HUDEP-2 (cell line): ENCODE measurements around the gene SHROOM3.
A peak's percentile ranks its signal among the peaks of the same experiment; 100 is the strongest.

Experiments
- DNase-seq, 76 experiments: peaks; one replicate each; lab custom pipeline; 2025; ENCODE audit not compliant: unreplicated experiment in 76 of 76; lab: John Stamatoyannopoulos, UW

SHROOM3 gene

DNA sequence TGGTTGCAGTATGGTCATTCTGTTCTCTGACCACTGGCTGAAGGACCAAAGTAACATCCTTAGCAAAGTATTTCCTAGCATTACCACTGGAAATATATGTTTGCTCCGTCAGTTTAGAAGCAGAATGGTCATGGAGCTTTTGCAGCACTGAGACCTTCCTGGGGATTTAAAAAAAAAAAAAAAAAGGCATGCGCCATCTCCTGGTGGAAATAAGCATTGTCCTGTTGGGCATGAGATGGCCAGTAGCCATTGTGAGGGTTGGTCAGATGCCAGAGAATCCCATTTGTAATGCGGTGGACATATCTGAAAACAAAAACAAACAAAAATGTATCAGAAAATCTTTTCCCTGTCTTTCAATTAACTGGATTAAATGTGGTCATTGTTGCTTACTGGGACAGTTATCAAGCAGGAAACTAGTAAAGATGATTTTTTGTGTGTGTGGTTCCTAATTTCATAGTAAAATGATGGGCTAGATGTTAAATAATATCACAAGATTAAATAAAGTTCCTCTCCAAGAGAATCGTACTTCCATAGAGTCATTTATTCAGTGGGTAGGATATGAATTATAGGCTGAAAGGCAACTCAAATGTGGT is 323.4 kb downstream of the SHROOM3 start:
- peak in 19 of 76 experiments; percentile 1 to 35 (median 9) for DNase-seq

GRCh38 chr4:76758996-76759395 is 324.0 kb downstream of the SHROOM3 start:
- DNase-seq = no peak

DNA sequence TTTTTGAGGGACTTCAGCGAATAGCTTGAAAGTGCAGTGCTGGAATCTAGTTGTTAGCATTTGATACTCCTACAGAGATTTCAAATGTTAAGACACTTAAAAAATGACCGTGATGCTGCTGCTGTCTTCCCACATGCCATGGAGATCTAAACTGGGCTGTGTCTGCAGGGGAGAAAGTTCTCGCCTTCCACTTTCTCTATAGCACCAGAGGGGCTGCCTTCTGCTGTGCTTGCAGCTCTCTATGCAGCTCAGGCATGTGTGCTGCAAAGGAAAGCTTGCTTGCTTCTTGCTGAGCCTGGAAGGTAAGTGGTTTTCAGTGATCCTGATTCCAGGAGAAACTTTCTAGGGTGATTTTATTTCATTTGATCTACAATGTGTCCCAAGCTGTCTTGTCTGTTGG is 325.2 kb downstream of the SHROOM3 start:
- DNase-seq = no peak

DNA sequence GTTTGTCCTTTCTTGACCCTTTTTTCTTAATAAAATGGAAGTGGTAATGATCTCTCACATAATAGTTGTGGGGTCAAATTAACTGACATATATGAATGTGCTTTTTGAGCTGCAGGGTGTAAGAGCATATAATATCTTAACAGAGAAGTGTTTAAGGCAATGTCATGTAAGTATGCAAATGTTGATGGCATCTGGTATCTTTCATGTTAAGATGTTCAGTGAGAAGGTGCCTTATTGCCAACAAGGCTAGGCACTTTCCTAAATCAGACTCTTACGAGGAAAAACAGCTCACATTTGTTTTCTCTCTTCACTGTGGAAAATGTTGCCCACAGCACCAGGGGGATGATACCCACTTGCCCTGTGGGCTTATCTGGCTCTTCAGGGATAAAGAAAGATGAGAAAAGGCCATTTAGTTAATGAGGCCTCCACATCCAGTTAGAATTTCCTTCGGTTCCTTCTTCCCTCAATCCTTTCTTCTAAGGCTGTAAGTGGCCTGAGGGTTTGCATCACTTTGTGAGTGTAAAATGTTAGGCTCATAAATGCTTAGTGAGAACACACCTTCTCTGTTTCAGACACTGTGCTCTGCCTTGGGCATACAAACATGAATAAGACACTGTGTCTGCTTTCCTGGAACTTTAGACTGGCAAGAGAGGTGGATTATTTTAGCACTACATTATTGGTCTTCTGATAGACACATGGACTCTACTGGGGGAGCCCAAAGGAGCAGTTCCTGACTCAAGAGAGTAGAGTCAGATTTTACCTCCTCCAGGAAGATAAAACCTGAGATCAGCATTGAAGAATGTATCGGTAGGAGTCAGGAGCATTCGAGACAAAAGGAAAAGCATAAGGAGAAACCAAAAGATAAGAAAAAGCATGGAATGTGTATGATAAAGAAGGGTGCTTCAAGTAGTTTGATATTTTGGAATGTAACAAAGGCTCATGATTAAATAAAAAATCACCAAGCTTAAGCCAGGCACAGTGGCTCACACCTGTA is 327.4 kb downstream of the SHROOM3 start:
- no peak for DNase-seq

DNA sequence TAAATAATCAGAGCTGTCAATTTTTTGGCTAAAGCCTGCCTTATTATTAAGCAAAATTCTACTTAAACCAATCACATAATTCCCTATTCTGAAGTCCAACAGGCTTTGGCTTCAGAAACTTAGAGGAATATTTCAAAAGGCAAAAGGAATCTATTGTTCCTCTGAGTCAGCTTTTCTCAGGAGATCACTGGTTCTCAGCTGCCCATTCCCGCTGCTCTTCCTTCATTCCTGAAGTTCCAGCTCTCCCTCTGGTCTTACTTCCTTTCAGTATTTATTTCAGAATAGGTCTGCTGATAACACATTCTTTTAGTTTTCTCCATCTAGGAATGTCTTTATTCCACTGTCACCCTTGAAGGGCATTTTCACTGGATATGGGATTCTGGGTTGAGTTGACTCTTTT is 329.2 kb downstream of the SHROOM3 start:
- no peak for DNase-seq

DNA sequence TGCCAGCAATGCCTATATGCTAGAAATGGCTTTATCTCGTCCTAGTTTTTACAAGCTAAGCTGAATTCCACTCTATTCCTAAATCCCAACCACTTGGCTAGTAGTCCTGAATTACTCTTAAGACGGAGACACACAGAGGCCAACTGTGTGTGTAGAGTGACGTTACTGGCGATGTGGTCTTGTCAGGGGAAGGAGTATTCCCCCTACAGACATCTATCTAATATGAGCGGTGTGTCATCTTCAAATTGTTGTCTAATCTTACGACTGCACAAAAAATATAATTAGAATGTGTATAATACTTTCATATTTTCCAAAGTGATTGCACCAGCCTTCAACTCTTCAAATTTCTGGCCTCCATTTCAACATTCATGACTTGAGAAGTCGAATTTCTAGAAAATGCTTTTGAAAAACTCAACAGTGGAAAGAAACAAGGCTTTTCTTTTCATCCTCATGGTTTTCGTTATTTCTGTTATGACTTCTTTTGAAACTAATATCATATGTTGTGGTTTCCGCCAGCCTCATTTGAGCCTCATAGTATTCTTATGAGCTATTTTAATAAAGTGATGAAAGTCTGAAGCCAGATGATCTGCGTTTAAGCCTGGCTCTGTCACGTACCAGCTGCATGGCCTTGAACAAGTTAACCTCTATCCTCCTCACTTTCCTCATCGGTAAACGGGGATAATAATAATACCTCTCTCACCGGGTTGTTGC is 330.6 kb downstream of the SHROOM3 start:
- no peak for DNase-seq

- no peak for DNase-seq
Observed at GRCh38 chr4:76767983-76768382, 333.0 kb downstream of the SHROOM3 start.

DNA sequence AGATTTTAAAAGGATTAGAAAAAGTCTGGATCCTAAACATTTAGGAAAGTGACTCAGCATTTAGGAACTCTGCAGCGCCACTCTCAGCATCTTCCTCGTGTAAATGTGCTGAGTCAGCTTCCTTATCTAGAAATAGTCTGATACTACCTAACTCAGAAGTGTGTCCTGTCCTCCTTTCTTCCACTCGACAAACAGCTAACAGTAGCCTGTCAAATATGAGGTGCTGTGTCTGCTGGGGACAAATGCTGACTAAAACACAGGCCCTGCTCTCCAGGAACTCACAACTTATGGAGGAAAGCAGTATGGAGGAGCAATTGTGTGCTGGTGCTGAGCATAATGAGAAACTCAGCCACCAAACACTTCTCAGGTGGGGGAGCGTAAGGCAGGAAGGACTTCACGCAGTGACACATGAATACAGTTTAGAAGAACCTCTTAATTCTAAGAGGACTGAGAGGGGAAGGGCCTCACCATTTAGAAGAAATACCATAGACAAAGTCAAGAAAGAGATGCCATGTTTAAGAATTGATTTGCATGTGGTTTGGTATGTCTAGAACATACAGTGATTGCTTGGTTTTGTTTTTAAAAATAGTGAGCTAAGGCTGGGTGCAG is 337.6 kb downstream of the SHROOM3 start:
- no peak for DNase-seq

GRCh38 chr4:76773766-76774165 is 338.7 kb downstream of the SHROOM3 start:
- DNase-seq = no peak

GRCh38 chr4:76779740-76780459 is 344.9 kb downstream of the SHROOM3 start:
- DNase-seq = no peak

GRCh38 chr4:76780781-76781697 is 346.0 kb downstream of the SHROOM3 start:
- no peak for DNase-seq

DNA sequence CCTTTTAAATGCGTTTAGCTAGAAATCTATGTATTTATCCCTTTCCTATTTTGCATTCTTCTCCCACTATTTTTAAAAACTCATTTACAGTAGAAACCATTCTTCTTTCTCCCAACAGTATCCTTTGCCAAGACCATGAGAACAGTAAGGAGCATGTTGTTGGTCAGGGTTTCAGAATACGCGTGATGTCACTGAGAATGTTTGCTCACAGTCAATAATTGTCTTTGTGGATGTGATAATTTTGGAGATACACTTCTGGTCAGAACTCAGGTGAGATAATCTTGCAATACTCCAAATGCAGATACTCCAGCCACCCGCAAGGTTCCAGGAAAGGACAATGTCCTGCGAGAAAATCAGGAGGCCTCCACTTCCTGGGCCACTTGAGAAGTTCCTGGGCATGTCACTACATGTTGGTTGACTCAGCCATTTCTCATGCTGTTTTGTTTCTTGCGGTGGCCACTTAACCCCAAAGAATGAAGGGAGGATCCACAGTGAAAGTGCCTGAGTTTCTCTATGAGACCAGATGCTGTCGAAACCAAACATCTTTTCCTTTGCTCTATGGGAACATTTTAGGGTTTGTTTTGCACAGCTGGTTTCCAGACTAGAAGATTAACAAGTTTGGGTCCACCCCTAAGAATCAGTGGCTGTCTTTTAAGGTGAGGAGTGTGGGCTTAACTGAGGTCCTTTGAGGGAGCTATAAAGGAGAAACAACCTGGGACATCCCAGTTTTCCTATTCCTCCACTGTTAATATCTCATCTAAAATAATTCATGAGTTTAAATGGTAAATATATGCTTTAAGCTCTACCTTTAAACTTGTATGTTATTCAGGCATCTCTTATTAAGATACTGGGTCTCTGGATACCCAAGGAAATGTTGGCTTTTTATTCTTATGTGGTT is 346.9 kb downstream of the SHROOM3 start:
- no peak for DNase-seq

- DNase-seq = no peak
Observed at GRCh38 chr4:76782837-76783236, 347.8 kb downstream of the SHROOM3 start.

DNA sequence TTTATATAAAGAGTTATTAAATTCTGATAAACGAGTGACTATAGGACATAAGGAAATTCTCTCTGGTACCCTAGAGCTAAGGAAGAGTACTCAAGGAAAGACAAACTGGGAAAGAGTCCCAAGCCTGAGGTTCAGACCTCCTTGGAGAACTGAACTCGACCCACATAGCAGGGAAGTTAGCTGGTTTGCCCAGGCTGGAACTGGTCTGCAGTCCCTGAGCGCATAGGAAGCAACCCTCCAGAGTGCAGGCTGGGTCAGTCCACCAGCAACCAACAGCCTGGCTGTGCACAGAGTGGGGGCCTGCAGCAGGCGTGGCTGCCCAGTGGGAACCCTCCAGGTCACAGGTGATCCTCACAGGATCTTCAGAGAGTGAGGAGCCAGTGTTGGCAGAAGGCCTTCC is 348.8 kb downstream of the SHROOM3 start:
- no peak for DNase-seq

DNA sequence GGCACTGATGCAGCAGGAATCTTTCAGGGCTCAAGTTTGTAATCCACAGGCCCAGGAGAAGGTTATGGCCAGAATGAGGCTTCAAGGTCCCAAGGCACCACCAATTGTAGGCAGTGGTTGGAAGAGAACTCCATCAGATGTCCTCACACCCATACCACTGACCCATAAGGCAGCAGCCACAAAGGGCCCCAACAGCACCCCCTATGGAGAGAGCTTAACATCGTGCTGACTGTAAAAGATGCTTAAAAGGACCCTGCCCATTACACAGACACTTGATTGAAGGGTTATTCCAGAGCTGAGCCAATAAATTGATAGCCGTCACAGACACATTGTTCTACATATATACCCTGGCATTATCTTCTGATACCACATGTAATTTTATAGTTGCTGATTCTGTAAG is 349.2 kb downstream of the SHROOM3 start:
- peak in 2 of 76 experiments; percentile 1 to 3 for DNase-seq

DNA sequence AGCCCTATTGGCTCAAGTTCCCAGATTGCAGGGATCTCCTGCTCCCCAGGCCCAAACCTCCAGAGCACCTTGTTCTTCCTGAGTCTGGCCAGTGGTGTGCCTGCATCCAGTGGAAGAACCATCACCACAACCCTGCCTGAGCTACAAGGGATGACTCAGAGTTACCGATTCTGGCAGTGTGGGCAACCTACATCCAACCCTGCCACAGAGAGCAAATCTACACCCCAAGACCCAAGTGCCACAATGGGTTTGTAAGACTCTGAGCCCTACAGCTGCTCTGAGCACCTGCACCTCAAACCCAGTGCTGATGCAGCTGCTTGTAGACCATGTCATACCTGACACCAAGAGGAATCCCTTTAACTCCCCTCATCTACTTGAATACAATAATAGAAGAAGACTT is 352.9 kb downstream of the SHROOM3 start:
- DNase-seq = no peak

DNA sequence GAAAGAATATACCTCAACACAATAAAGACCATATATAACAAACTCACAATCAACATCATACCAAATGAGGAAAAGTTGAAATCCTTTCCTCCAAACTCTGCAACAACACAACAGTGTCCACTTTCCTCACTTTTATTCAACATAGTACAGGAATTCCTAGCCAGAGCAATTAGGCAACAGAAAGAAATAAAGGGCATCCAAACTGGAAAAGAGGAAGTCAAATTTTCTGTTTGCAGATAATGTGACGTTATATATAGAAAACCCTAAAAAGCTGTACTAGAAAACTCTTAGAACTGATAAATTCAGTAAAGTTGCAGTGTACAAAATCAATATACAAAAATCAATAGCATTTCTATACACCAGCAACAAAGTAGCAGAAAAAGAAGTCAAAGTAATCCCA is 355.3 kb downstream of the SHROOM3 start:
- DNase-seq = no peak

GRCh38 chr4:76791479-76791878 is 356.4 kb downstream of the SHROOM3 start:
- DNase-seq = no peak
